Rectal smooth muscle tissue (tissue), 1 donor: ENCODE measurements around the gene NCAPG2.
"Not testable (repeated sequence)": the region's sequence is repeated elsewhere in the genome, so short reads cannot be mapped to it uniquely, and the experiment has no call there.

Source experiments
- H3K27ac ChIP-seq: one replicate; pipeline ENCODE4 v1.7.0; 2013; ENCODE audit warnings: low read depth, low read length, inconsistent platforms
- H3K27me3 ChIP-seq: one replicate; pipeline ENCODE4 v1.7.0; 2013; ENCODE audit warnings: low read length; ENCODE audit not compliant: control insufficient read depth, insufficient read depth
- H3K36me3 ChIP-seq: one replicate; pipeline ENCODE4 v1.7.0; 2013; ENCODE audit warnings: low read length; ENCODE audit not compliant: control insufficient read depth, insufficient read depth
- H3K4me1 ChIP-seq: one replicate; pipeline ENCODE4 v1.7.0; 2013; ENCODE audit warnings: low read length; ENCODE audit not compliant: control insufficient read depth, insufficient read depth
- H3K4me3 ChIP-seq: one replicate; pipeline ENCODE4 v1.7.0; 2013; ENCODE audit warnings: low read length
- H3K9ac ChIP-seq: one replicate; pipeline ENCODE4 v1.7.0; 2013; ENCODE audit warnings: low read length

Gene NCAPG2

DNA sequence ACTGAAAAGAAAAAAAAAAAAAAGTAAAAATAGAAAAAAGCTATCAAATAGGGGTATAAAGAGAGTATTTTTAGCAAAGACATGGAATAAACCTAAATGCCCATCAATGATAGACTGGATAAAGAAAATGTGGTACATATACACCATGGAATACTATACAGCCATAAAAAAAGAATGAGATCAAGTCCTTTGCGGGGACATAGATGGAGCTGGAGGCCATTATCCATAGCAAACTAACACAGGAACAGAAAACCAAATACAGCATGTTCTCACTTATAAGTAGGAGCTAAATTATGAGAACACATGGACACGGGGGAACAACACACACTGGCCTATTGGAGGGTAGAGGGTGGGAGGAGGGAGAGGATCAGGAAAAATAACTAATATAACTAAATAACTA, 7.0 kb downstream of the NCAPG2 start:
- H3K27ac ChIP-seq, H3K4me3 ChIP-seq, H3K36me3 ChIP-seq, H3K9ac ChIP-seq, H3K4me1 ChIP-seq, H3K27me3 ChIP-seq: not testable (repeated sequence)

DNA sequence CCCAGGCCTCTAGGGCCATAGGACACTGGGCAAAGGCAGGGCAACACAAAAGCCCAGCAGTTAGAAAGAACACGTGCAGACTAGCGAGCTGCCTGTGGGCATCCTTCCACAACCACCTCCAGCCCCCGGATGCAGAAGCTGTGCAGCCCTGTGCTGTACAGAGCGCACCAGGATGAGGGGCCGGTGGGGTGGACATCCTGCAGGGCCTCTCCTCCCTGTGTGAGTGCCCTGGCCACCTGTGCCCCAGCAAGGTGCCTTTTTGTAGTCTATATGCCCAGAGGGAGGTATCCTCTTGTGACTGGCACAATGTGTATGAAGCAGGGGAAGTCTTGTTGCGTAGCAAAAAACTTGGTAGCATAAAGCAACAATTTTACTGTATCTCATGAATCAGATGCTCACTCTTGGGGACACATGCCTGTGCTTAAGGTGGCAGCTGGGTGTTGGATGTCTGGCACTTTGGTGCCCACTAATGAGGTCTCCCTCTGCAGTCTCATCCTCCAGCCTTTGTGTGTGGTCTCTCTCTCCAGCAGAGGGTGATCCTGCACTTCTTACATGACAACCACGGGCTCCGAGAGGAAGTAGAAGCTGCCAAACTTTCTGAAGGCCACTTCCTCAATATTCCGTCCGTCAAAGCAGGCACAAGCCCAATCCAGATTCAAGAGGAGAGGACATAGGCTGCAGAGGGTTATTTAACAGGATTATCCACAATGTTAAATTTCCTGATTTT, 8.7 kb downstream of the NCAPG2 start:
- Histone ChIP-seq H3K27ac (no peak overlapping the region), H3K4me1 (peaks cover 4% of the 10 kb centered on the region), H3K9ac (no peak overlapping the region), H3K36me3 (no peaks in the 10 kb centered on the region), H3K27me3 (no peaks in the 10 kb centered on the region), H3K4me3 (no peak overlapping the region)

DNA sequence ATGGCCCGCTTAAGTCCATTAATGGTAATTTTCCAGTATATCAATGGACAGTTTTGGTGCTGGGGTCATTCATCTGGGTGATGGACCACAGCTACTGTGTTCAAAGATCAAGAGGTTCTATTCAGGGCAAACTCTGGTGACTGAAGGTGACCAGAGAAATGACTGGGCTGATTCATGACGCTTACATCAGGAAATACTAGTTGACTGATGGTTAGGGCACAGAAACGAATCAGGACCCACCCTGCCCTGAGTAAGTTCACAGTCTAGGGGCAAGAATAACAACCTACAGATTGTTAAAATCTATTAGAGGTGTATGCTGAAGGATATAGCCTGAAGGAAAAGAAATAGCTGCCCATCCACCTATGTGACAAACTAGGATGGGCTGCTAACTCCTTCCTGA, 9.5 kb downstream of the NCAPG2 start:
- no peak overlapping the region for H3K4me3 ChIP-seq

DNA sequence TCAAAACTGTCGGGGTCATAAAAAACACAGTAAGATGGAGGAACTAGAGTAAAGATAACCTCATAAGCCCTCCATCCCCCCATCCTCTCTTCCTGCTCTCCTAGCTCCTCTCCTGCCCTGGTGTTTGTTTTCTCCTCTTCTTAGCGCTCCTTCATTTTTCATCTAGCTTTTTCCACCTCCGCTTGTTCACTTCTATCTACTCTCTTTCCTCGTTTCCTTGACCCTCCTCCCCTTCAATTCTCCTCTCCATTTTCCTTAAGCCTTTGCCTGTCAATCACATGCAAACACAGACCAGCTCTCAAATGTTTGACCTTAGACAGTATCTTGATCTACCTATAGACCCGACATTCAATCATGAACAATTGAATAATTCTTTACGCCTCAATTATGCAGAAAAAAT, 10.0 kb downstream of the NCAPG2 start:
- Histone ChIP-seq H3K27ac (no peak overlapping the region), H3K4me1 (peaks cover 4% of the 10 kb centered on the region), H3K9ac (no peak overlapping the region), H3K36me3 (no peaks in the 10 kb centered on the region), H3K4me3 (no peak overlapping the region), H3K27me3 (no peaks in the 10 kb centered on the region)

More for the DNA sequence above, 9.5 kb downstream of the NCAPG2 start:
- Histone ChIP-seq H3K27me3 (no peaks in the 10 kb centered on the region), H3K36me3 (no peaks in the 10 kb centered on the region), H3K27ac (no peak overlapping the region), H3K9ac (no peak overlapping the region), H3K4me1 (peaks cover 4% of the 10 kb centered on the region)

DNA sequence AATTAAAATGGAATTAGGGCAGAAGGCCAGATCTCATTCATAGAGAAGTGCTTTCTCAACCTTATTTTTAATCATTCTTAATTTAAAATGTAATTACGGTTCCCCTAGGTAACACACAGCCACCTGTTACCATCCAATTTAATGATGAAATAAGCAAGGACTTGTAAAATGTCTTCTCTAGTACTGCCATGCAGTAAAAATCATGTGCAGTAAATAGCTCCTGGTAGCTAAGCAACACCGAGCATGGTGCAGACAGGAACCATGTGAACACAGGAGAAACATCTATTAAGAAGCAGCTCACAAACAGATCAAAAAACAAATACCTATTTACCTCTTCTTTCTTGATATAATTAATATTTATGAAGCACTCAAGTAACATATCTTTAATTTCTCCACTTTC, 15.1 kb downstream of the NCAPG2 start:
- H3K36me3 ChIP-seq: no peaks in the 10 kb centered on the region
- H3K27ac ChIP-seq: no peak overlapping the region
- no peaks in the 10 kb centered on the region for H3K27me3 ChIP-seq
- no peak overlapping the region for H3K9ac ChIP-seq
- H3K4me3 ChIP-seq: no peak overlapping the region
- H3K4me1 ChIP-seq: no peaks in the 10 kb centered on the region

DNA sequence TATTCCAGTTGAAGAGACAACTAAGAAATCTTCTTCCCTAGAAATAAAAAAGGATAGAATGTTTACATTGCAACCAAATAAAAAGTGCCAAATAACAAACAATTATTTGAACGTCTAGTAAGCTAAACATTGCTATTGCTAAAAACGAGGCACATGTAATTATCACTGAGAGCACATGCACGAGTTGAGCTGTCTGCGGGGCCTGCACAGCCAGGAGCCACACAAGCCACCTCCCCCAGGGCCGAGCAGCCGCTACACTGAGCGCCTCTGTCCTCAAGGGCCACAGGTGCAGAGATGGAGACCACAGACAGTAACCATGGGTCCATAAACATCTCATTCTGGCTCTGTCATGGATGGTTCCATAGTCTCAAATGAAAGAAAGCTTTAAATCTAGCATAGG, 17.2 kb downstream of the NCAPG2 start:
- no peak overlapping the region for H3K4me3 ChIP-seq
- no peaks in the 10 kb centered on the region for H3K36me3 ChIP-seq
- no peaks in the 10 kb centered on the region for H3K4me1 ChIP-seq
- H3K27ac ChIP-seq: no peak overlapping the region
- H3K9ac ChIP-seq: no peak overlapping the region
- no peaks in the 10 kb centered on the region for H3K27me3 ChIP-seq

DNA sequence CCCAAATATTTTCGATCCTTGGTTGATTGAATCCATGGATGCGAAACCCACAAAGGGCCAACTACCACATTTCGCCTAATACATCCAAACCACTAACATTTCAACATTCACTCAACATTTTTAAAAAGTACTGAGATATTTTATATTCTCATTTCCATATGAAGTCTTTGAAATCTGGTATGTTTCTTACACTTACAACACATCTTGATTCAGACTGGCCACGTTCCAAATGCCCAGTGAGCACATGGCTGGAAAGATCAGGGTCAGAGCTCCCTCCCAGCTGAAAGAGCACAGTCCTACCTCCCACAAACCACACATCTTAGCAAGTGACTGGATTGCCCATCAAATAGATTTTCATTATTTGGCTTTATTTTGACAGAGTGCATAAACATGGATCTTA, 18.9 kb downstream of the NCAPG2 start:
- Histone ChIP-seq H3K4me1 (no peaks in the 10 kb centered on the region), H3K9ac (no peak overlapping the region), H3K27me3 (no peaks in the 10 kb centered on the region), H3K4me3 (no peak overlapping the region), H3K36me3 (no peaks in the 10 kb centered on the region), H3K27ac (no peak overlapping the region)

DNA sequence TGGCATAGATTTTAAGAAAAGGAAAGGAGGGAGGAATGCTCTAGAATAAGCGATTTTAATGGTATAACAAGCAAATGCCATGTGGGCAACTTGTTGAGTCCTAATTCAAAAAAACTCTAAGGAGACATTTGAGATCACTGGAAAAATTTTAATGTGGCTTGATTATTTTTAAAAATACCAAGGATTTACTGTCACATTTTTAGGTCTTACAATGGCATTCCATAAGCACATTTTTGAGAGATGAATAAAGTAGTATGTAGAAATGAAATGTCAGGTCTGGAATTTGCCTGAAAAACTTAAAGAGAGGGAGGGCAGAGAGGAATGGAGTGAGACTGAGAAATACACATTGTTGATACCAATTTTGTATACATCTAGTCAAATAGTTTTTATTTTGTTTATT, 20.3 kb downstream of the NCAPG2 start:
- no peak overlapping the region for H3K9ac ChIP-seq
- H3K4me1 ChIP-seq: no peaks in the 10 kb centered on the region
- H3K36me3 ChIP-seq: no peaks in the 10 kb centered on the region
- no peak overlapping the region for H3K27ac ChIP-seq
- H3K4me3 ChIP-seq: no peak overlapping the region
- H3K27me3 ChIP-seq: no peaks in the 10 kb centered on the region

DNA sequence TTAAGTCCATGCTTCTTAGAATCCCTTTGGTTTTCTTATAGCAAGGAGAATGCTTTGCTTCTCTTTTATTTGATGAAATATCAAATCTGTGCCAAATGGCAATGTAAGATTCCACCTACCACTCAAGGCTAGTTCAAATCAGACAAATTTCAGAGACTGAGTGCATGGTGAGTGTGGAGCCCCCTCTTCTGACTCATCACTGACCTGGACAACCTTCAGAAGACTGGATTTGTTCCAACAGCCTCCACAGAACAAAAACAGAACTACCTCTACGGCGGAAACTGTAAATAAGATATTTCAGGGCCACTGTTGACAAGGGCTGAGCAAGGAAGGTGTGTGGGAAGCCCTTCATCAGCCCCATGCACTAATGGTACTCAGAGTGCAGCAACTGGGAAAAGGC, 21.1 kb downstream of the NCAPG2 start:
- Histone ChIP-seq H3K9ac (no peak overlapping the region), H3K27ac (no peak overlapping the region), H3K4me1 (no peaks in the 10 kb centered on the region), H3K36me3 (no peaks in the 10 kb centered on the region), H3K4me3 (no peak overlapping the region), H3K27me3 (no peaks in the 10 kb centered on the region)

DNA sequence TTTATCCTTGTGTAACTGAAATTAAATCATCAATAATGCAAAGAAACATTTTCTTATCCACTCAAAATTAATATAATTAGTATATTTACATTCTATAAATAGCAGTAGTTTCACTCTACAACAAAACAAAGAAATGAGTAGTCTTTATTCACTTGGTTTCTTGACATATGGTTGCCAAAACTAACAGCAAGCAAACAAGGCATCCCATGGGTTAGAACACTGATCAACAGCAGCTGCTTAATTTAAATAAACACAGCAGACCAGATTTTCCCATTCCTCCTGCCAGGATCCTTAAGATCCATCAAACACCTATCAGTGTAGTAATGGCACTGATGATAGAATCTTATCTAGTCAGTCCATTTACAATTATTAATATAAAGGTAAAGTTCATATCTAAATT, 22.1 kb downstream of the NCAPG2 start:
- Histone ChIP-seq H3K9ac (no peak overlapping the region), H3K27ac (no peak overlapping the region), H3K4me1 (no peaks in the 10 kb centered on the region), H3K27me3 (no peaks in the 10 kb centered on the region), H3K4me3 (no peak overlapping the region), H3K36me3 (no peaks in the 10 kb centered on the region)

DNA sequence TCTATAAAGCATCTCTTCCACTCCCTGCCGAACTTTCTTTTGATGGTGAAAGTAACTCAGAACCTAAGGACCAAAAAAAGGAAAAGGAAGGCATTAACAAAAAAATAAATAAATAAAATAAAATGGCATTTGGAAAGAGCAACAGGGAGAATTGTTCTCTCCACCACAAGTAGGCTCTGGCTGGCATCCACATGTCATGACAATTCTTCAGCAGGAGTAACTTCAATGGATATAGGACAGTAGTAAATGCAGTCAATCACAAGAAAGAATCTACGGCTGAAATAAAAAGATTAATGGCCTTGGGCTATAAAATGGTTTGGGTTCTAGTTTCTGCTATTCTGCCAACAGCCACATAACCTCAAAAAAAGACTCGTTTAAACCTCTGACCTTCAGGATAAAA, 23.9 kb downstream of the NCAPG2 start:
- no peak overlapping the region for H3K4me3 ChIP-seq
- no peaks in the 10 kb centered on the region for H3K27me3 ChIP-seq
- no peak overlapping the region for H3K27ac ChIP-seq
- H3K9ac ChIP-seq: no peak overlapping the region
- H3K36me3 ChIP-seq: no peaks in the 10 kb centered on the region
- H3K4me1 ChIP-seq: no peaks in the 10 kb centered on the region

DNA sequence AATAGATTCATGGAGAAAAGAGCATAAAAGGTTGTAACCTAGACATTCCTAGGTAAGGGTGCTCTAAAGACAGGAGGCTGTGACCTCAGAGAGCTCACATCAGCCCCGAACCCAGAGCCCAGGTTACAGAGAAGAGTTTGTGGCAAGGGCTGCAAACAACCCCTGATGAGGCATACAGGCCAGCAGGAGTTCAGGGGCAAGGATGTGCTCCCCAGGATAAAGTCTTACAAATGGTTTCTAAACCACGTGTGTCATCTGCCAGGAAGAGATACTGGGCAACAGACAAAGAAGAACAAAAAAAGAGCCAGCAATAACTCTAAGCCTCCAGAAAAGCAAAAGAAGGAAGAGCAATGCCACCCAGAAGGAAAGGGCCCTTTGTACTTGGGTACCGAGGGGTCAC, 27.7 kb downstream of the NCAPG2 start:
- H3K36me3 ChIP-seq: no peaks in the 10 kb centered on the region

DNA sequence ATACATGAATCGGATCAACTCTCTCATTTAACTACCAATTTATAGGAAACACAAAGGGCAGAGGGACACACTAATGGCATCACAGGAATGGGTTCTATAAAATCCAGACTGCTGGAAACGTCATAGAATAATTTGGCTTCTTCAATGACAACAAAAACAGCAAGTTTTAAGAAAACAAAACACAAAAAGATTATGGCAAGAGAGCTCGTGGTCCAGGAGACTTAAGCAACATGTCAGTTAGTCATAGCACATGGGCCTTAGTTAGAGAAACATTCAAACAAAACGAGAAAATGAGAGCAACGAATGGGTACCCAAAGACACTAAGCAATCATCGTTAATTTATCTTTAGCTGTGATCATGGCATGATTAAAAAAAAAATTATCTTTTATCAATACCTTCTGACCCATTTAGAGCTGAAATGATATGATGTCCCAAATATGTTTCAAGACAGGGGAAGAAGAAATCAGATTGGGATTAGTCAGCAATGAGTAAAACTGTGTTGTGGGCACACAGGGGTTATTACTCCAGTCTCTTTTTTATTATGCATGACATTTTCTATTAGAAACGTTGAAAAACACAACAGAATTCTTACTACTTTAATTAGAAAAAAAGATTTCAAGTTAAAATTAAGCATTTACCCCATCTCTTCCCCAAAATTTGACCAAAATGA, 28.3 kb downstream of the NCAPG2 start:
- Histone ChIP-seq H3K27me3 (no peaks in the 10 kb centered on the region), H3K4me1 (no peaks in the 10 kb centered on the region), H3K4me3 (no peak overlapping the region), H3K27ac (no peak overlapping the region), H3K9ac (no peak overlapping the region), H3K36me3 (no peaks in the 10 kb centered on the region)

More for the DNA sequence above, 27.7 kb downstream of the NCAPG2 start:
- Histone ChIP-seq H3K9ac (no peak overlapping the region), H3K27ac (no peak overlapping the region), H3K4me1 (no peaks in the 10 kb centered on the region), H3K4me3 (no peak overlapping the region), H3K27me3 (no peaks in the 10 kb centered on the region)
